ENCODE data around the gene RPS6KA2.

DNA sequence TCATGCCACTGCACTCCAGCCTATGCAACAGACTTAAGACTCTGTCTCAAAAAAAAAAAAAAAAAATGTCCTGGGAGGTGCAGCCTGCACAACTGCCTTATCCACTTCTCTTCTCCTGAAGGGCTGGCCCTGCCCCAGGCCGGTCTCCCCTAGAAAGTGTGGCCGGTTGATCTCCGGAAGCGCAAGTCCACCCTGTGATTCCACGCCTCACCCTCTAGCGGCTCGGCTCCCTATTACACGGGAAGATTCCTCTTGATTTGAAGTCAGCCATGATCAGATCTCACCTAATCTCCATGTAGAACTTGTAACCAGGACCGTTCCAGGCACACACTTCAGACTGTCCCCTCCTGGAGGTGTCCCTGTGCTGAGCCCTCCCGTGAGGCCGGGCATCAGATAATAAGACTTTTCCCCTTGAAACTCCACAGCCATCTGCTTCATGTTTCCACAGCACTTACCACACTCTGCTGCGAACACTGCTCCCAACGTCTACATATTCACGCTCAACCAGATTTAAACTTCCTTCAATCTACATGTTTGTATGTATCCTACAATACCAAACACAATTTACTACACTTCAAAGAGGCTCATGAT lies 49.3 kb upstream of the RPS6KA2 start:
- TF ChIP-seq, protein P1, sequence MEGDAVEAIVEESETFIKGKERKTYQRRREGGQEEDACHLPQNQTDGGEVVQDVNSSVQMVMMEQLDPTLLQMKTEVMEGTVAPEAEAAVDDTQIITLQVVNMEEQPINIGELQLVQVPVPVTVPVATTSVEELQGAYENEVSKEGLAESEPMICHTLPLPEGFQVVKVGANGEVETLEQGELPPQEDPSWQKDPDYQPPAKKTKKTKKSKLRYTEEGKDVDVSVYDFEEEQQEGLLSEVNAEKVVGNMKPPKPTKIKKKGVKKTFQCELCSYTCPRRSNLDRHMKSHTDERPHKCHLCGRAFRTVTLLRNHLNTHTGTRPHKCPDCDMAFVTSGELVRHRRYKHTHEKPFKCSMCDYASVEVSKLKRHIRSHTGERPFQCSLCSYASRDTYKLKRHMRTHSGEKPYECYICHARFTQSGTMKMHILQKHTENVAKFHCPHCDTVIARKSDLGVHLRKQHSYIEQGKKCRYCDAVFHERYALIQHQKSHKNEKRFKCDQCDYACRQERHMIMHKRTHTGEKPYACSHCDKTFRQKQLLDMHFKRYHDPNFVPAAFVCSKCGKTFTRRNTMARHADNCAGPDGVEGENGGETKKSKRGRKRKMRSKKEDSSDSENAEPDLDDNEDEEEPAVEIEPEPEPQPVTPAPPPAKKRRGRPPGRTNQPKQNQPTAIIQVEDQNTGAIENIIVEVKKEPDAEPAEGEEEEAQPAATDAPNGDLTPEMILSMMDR (IDR thresholded peaks at IDR 0.05) = no peak
- TF ChIP-seq EZH2 (IDR thresholded peaks at IDR 0.05; ENCODE audit: borderline replicate concordance, insufficient read depth, low read depth, low read length, poor library complexity, severe bottlenecking) = no peak

Measured in B cell (primary cell).